Esophagus squamous epithelium (tissue), 4 donors: ENCODE results near the gene S100A12.

Experiments
- CTCF ChIP-seq, 6 experiments: fragments of 450-650 bp in 4 of 6; fragments of 200-600 bp in 2 of 6; sonication (generic) in 2 of 6; IDR thresholded peaks; one replicate each; pipeline ENCODE4 v1.5.1; 2016 to 2019; ENCODE audit warnings: antibody characterized with exemption in 6 of 6, mild to moderate bottlenecking in 4 of 6, moderate library complexity in 4 of 6
- POLR2A ChIP-seq, 4 donors: fragments of 450-650 bp; IDR thresholded peaks; one replicate each; pipeline ENCODE4 v1.6.1; 2017; ENCODE audit warnings: antibody characterized with exemption in 4 of 4, mild to moderate bottlenecking in 4 of 4, moderate library complexity in 3 of 4

DNA sequence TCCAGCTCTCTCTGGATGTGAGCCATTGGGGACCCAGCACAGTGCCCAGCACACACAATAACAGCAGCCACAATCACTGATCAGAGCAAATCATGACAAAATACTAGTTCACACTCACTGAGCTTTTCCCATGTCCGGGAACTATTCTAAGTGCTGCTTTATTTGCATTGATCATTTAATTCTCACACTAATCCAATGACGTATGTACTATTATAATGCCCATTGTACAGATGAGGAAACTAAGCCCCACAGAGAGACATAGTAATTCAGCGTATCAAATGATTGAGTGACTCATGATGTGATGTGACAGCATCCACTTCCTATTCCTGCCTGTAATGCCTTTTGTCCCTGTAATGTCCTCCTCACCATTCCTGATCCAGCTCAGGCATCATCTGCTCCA is 17.4 kb upstream of the S100A12 start:
- TF ChIP-seq CTCF (IDR thresholded peaks at IDR 0.05) = no peak
- TF ChIP-seq POLR2A (IDR thresholded peaks at IDR 0.05) = no peak
